NCI-H1048 (cell line): Measurements from ENCODE around the gene KRTAP10-3.
"Not testable (repeated sequence)": the region's sequence is repeated elsewhere in the genome, so short reads cannot be mapped to it uniquely, and the experiment has no call there.

ENCODE experiments used
- DNase-seq: peaks from one replicate; lab custom pipeline; 2025; lab: John Stamatoyannopoulos, UW

Gene KRTAP10-3

GRCh38 chr21:44571296-44571695, 12.7 kb upstream of the KRTAP10-3 start:
- DNase-seq, result no peak

DNA sequence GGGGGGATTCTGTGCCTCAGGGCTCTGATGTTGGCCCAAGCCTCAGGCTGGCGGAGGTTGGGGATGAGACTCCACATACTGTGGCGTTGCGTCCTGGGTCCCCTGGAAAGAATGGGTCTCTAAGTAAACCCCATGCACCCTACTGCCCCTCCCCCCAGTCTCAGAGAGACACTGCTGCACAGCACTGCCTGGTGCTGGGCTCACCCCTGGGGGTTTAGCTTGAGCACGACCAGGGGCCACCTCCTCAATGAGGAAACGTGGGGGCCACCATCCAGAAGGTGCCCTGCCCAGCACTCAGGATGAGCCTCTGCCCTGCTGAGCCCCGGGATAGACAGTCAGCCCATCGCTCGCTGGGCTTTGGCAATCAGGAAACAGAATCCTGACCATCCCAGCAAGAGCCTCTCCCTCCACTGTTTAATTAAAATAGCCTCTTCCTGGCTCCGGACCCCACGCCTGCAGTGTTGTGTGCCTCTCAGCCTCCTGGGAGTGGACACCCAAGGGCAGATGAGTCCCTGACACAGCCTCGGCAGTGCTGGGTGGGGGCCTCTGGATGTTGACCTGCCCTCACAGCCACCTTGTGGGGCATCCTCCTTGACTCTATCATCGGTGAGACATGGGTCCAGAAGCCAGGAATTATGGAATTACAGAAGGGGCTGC, 11.4 kb upstream of the KRTAP10-3 start:
- no peak for DNase-seq

GRCh38 chr21:44568667-44569556, 10.3 kb upstream of the KRTAP10-3 start:
- DNase-seq, result no peak

DNA sequence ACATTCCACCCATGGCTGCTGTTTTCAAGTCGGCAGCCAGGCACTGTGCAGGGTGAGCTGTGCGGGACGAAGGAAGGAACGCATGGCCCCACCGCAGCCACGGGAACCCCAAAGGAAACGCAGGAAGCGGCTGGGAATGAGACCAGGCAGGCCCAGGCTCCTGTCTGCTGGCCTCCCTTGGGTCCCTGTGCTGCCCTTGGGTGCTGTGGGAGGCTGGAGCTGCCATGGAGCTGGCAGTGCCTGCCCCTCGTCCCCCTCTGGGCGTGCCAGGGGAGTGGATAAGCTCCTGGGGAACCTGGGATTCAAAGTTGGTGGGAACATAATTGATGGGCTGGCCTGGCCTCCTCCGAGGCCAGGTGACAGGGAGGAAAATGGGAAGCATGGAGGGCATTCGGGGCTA, 9.7 kb upstream of the KRTAP10-3 start:
- no peak for DNase-seq

- no peak for DNase-seq
These were observed 9.0 kb upstream of the KRTAP10-3 start for GRCh38 chr21:44567481-44568171.

DNA sequence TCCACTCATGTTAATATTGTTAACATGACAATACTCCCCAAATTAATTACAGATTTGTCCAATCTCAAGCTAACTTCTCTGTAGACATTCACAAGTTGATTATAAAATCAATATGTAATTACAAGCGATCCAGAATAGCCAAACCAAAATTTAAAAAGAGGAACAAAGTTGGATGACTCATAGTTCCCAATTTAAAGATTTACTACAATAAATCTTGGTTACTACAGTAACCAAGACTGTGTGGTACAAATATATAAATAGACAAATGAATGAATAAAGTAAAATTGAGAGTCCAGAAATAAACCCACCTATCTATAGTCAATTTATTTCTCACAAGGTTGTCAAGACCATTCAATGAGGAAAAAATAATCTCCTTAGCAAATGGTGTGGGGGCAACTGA, 7.8 kb upstream of the KRTAP10-3 start:
- no peak for DNase-seq

DNA sequence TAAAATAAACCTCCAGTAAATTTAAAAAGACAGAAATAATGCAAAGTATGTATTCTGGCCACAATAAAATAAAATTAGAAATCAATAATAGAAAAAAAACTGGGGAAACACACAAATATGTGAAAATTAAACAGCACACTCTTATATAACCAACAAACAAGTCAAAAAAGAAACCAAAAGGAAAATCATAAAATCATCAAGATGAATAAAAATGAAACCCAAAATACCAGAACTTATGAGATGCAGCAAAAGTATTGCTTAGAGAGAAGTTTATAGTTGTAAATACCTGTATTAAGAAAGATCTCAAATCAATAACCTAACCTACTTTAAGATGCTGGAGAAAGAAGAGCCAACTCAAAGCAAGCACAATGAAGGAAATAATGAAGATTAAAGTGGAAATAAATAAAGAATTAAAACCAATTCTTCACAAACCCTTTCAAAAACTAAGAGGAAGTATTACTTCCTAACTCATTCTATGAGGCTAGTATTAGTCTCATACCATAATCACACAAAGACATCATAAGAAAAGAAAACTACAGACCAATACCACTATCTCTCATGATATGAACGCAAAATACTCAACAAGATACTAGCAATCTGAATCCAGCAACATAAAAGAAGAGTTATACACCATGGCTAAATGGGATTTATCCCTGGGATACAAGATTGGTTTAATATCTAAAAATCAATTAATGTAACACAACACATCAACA, 6.4 kb upstream of the KRTAP10-3 start:
- DNase-seq, result no peak

GRCh38 chr21:44564099-44564498, 5.5 kb upstream of the KRTAP10-3 start:
- DNase-seq, result no peak

- DNase-seq, result not testable (repeated sequence)
These were observed 293 bp downstream of the KRTAP10-3 start for GRCh38 chr21:44558329-44558675.

DNA sequence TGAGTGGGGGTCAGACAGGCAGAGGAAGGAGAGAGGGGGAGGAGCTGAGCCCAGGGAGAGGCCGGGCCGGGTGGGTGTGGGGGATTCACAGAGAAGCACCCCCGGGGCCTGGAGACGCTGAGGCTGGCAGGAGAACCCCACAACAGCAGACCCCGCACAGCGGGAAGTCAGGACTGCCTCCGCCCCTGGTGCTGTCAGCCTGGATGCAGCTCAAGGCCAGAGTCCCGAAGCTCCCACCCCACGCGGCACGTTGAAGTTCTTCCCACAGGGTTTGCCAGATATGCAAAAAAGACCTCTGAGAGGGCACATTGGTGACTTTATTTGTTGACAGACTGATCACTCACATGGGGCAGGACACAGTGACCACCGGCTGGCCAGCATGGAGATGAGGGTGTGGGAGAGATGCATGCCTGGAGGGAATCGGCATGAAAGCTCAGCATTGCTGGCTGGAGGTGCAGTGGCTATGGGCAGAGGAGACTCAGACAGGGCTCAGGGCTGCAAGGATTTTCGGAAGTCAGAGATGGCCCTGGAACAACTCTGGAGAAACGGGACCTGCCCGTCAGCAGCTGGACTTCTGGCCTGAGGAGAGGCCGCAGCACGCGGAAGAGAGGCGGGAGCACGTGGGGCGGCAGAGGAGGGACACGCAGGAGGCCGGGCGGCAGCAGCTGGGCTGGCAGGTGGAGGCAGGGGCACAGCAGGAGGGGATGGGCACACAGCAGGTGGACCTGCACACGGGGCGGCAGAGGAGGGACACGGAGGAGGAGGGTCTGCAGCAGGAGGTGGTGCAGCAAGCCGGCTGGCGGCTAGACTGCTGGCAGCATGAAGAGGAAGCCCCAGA, 885 bp downstream of the KRTAP10-3 start:
- no peak for DNase-seq

GRCh38 chr21:44556879-44557278, 1.7 kb downstream of the KRTAP10-3 start:
- DNase-seq, result no peak

DNA sequence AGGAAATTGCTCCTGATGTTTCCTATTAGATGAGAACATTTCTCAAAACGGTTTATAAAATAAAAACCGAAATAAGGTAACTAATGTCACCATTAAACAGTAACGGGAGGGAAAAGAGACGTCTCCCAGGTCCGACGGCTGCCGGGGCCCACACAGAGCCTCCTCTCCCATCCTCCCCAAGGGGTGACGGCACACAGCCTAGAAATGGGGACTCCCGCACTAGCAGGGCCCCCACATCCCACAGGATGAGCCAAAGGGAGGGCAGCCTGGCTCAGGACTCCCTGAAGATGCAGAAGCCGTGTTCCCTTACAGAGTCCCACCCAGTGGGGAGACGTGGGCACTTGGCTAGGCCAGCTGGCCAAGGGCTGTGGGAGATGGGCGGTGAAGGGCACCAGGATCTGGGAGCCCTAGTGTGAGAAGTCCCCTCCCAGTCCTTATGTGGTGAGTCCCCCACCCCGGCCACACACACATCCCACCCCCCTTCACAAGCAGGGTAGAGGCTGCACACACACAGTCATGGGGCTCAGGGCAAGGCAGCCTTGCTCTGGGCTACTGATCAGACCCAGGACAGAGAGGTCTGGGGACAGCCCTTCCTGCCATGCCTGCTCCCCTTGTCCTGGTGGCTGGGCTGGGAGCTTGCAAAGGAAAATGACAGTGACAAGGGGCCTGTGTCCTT, 3.3 kb downstream of the KRTAP10-3 start:
- DNase-seq, result no peak

DNA sequence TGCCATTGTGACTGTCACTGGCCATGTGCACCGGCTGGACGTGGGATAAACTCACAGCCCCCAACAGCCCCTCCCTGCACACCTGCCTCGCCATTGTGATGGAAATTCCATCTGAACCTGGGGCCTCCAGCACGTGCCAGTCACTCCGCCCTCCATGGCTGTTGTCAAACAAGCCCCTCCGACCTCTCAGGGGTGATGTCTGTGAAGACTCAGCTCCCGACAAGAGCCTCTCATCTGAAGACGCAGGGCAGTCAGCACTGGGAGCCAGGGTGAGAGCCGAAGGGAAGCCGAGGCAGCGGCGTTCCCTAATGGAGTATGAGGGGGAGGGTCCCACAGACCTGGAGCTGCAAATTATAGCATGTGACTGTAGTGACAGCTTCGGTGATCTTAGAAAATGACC, 5.9 kb downstream of the KRTAP10-3 start:
- no peak for DNase-seq

GRCh38 chr21:44552136-44552535, 6.5 kb downstream of the KRTAP10-3 start:
- no peak for DNase-seq

- DNase-seq, result no peak
These were observed 7.1 kb downstream of the KRTAP10-3 start, which contains the start of gene KRTAP10-2 for GRCh38 chr21:44551340-44551961. TSS of gene KRTAP10-2 (minus strand) at chr21:44551505. CDS start at chr21:44551458, 47 bp downstream.

GRCh38 chr21:44550807-44551206, 7.8 kb downstream of the KRTAP10-3 start:
- DNase-seq, result no peak

- DNase-seq, result not testable (repeated sequence)
These were observed 8.3 kb downstream of the KRTAP10-3 start for GRCh38 chr21:44550285-44550684.

GRCh38 chr21:44549525-44550211, 8.9 kb downstream of the KRTAP10-3 start:
- no peak for DNase-seq

- DNase-seq, result no peak
These were observed 9.7 kb downstream of the KRTAP10-3 start for GRCh38 chr21:44548922-44549321.

DNA sequence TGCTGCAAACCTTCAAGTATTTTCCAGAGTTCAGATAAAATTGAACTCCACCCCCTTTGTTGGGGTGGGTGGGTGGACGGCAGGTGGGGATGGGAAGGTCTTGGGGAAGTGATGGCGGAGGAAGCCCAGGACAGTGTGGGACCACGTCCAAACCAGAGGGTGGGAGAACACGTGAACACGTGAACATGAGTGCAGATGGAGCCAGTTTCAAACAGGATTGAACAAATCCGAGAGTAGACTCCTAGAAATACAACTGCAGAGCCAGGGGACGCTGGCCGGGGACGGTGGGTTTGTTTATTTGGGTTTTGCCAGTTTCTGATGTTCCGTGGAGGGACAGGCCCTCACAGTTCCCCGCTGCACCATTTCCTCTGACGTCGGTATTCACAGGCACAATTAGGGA, 10.2 kb downstream of the KRTAP10-3 start:
- no peak for DNase-seq
